Mucosa of descending colon (tissue), 3 donors: Measurements from ENCODE around the gene C3orf22. TPM values are rescaled to one million over a fixed set of nuclear protein-coding genes. Genes with fewer than 3 reads are reported as not detected.

ENCODE experiments used
- ATAC-seq: fragments of 200-7000 bp; cut with Tn5 transposase; one replicate; pipeline ENCODE4 v1.9.1; 2020; ENCODE audit warnings: mild to moderate bottlenecking, moderate library complexity
- DNase-seq, 3 donors: peaks; one replicate each; pipeline ENCODE4 v3.0.0-alpha.2; 2020
- H3K36me3 ChIP-seq: fragments of 200-600 bp; one replicate; pipeline ENCODE4 v1.8.0; 2021; ENCODE audit warnings: low read depth, mild to moderate bottlenecking
- H3K4me1 ChIP-seq: fragments of 200-600 bp; one replicate; pipeline ENCODE4 v1.8.0; 2021; ENCODE audit warnings: low read depth, mild to moderate bottlenecking
- H3K4me3 ChIP-seq: fragments of 200-600 bp; one replicate; pipeline ENCODE4 v1.8.0; 2021; ENCODE audit warnings: mild to moderate bottlenecking
- H3K9me3 ChIP-seq: fragments of 200-600 bp; one replicate; pipeline ENCODE4 v1.8.0; 2021; ENCODE audit warnings: mild to moderate bottlenecking
- intact Hi-C, 2 donors: fragments of 100-400 bp; cut with DNase I in 1 of 2; cut with micrococcal nuclease in 1 of 2; formaldehyde crosslinking; loops; one replicate each; pipeline versions ENCODE4 v1.11.0 to v1.11.1; 2022; cut with DNase I, micrococcal nuclease
- total RNA-seq, 3 donors: library from RNA; stranded (reverse); fragmentation: NEBNext Ultra II Directional in 2 of 3; extraction: Animal tissue kit (Norgen Biotek cat#: 25700) in 2 of 3; gene quantifications; one replicate each; pipeline versions ENCODE4 v1.2.1 to v1.2.4, GENCODE V29; 2021 to 2023
- TF ChIP-seq, protein P1 (sequence below): fragments of 200-600 bp; IDR thresholded peaks from one replicate; pipeline ENCODE4 v1.8.0; 2022; ENCODE audit warnings: antibody characterized with exemption, mild to moderate bottlenecking
- donor health status: DM: no; HTN: no; CAD: no; lungs with moderate emphysema.
- donor health status: DM: no; HTN: no; CAD: no.
- donor health status: DM: no; HTN: yes; CAD: no.

Gene C3orf22
- total RNA-seq, 3 donors from 2014 or later = not detected

- Histone ChIP-seq H3K9me3 (no peaks in the 10 kb centered on the region), H3K4me1 (peaks cover 11% of the 10 kb centered on the region), H3K4me3 (no peak overlapping the region), H3K36me3 (no peaks in the 10 kb centered on the region)
- intact Hi-C loops = no loop called here
- ATAC-seq = no peak
- TF ChIP-seq, protein P1, sequence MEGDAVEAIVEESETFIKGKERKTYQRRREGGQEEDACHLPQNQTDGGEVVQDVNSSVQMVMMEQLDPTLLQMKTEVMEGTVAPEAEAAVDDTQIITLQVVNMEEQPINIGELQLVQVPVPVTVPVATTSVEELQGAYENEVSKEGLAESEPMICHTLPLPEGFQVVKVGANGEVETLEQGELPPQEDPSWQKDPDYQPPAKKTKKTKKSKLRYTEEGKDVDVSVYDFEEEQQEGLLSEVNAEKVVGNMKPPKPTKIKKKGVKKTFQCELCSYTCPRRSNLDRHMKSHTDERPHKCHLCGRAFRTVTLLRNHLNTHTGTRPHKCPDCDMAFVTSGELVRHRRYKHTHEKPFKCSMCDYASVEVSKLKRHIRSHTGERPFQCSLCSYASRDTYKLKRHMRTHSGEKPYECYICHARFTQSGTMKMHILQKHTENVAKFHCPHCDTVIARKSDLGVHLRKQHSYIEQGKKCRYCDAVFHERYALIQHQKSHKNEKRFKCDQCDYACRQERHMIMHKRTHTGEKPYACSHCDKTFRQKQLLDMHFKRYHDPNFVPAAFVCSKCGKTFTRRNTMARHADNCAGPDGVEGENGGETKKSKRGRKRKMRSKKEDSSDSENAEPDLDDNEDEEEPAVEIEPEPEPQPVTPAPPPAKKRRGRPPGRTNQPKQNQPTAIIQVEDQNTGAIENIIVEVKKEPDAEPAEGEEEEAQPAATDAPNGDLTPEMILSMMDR = no peak
- DNase-seq = no peak
These were observed 37.4 kb downstream of the C3orf22 start for GRCh38 chr3:126521122-126521891.

- DNase-seq (no peak), ATAC-seq (no peak)
- Histone ChIP-seq H3K4me3 (no peak overlapping the region), H3K36me3 (no peaks in the 10 kb centered on the region), H3K4me1 (peaks cover 11% of the 10 kb centered on the region), H3K9me3 (no peaks in the 10 kb centered on the region)
- intact Hi-C loops = no loop called here
- TF ChIP-seq, protein P1 = no peak
These were observed 39.0 kb downstream of the C3orf22 start for GRCh38 chr3:126519506-126520455.

GRCh38 chr3:126518779-126519177 lies 40.0 kb downstream of the C3orf22 start:
- Histone ChIP-seq H3K4me1 (peaks cover 3% of the 10 kb centered on the region), H3K36me3 (no peaks in the 10 kb centered on the region), H3K4me3 (no peak overlapping the region), H3K9me3 (no peaks in the 10 kb centered on the region)
- DNase-seq (no peak), ATAC-seq (no peak)
- intact Hi-C loops = no loop called here
- TF ChIP-seq, protein P1 = no peak

- no peak overlapping the region for H3K4me3 ChIP-seq
- no peaks in the 10 kb centered on the region for H3K36me3 ChIP-seq
- DNase-seq (peak in 1 of 3 donors; percentile 43), ATAC-seq (no peak)
- intact Hi-C loops = no loop called here
- no peaks in the 10 kb centered on the region for H3K9me3 ChIP-seq
- TF ChIP-seq, protein P1 = no peak
- H3K4me1 ChIP-seq = no peaks in the 10 kb centered on the region
These were observed 40.5 kb downstream of the C3orf22 start for GRCh38 chr3:126517986-126518778.

DNA sequence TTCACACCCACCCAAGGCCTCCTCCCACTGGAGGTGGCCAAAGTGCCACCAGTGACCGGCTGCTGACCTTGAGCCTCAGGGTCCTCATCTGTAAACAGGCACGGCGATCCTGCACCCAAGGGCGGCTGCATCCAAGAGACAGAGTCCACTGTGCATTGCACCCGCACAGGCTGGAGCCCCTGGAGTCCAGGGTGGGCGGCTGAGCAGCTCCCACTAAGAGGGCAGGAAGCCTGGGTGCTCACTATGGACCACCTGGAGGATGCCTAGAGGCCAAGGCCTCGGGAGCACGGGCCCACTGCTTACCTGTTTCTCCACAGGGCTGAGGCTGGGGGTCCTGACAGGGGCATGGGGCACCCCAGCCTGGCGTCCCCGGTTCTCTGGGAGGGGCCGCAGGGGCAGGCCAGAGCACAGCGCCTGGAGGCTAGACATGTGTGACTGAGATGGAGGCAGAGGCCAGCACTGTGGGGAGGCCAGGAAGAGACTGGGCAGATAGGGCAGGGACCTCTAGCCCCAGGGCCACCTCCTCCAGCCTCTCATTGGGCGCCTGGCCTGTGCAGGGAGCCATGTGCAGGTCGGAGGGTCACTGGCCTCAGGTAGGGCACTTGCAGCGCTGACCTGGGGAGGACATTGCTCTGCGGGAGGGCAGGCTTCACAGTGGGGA lies 41.3 kb downstream of the C3orf22 start, which contains the start of gene UROC1:
TSS of gene UROC1 (minus strand) at position 483 of the 661 bp plus-strand sequence. CDS start at position 429, 54 bp downstream.
- H3K4me3 ChIP-seq = no peak within 1 kb of the TSS
- DNase-seq (peak in 1 of 3 donors; percentile 34), ATAC-seq (no peak)
- no peaks in the 10 kb centered on the region for H3K36me3 ChIP-seq
- TF ChIP-seq, protein P1 = no peak
- no peaks in the 10 kb centered on the region for H3K9me3 ChIP-seq
- H3K4me1 ChIP-seq = no peaks in the 10 kb centered on the region
- intact Hi-C loops = no loop called here
